ENCODE data around the gene CGB7.
"Not testable (repeated sequence)": the region's sequence is repeated elsewhere in the genome, so short reads cannot be mapped to it uniquely, and the experiment has no call there.

DNA sequence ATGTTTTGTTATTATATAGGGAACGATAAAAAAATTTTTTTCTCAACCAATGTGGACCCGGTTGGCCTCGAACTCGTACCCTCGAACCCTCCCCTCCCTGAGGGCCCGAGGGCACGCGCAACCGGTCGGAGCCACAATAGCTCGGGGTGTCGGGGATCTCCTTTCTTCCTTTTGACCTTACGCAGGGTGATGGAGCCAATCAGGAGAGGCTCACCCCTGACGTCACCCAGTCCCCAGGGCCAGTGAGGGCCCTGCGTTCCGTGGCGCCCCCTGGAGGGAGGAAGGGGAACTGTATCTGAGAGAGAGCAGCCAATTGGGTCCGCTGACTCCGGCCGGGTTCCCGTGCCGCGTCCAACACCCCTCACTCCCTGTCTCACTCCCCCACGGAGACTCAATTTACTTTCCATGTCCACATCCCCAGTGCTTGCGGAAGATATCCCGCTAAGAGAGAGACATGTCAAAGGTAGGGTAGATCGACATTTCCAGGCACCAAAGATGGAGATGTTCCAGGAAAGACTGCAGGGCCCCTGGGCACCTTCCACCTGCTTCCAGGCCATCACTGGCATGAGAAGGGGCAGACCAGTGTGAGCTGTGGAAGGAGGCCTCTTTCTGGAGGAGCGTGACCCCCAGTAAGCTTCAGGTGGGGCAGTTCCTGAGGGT is 25.8 kb downstream of the CGB7 start, which contains the start of gene CGB2:
- TF ChIP-seq, protein P1, sequence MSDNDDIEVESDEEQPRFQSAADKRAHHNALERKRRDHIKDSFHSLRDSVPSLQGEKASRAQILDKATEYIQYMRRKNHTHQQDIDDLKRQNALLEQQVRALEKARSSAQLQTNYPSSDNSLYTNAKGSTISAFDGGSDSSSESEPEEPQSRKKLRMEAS (CRISPR knock-in tag; IDR thresholded peaks at IDR 0.05), result peak; percentile 34; the same call in 1 of the 2 replicates
- TF ChIP-seq PRPF4 (IDR thresholded peaks at IDR 0.05; ENCODE audit: insufficient read depth, low read depth, low read length, poor library complexity, severe bottlenecking); ZNF146 (CRISPR knock-in tag; IDR thresholded peaks at IDR 0.05; ENCODE audit: unreplicated experiment); CEBPB (tag; IDR thresholded peaks at IDR 0.05); YY1 (IDR thresholded peaks at IDR 0.05; ENCODE audit: borderline replicate concordance in 1 of 3, control insufficient read depth in 1 of 3, extremely low read depth in 1 of 3, insufficient read depth in 3 of 3, insufficient read length in 1 of 3, insufficient replicate concordance in 2 of 3, low read depth in 1 of 3, low read length in 2 of 3); POLR2AphosphoS5 (IDR thresholded peaks at IDR 0.05; ENCODE audit: control insufficient read depth, insufficient read depth, low read depth, low read length); ZNF282 (CRISPR knock-in tag; IDR thresholded peaks at IDR 0.05); ZFX (CRISPR knock-in tag; IDR thresholded peaks at IDR 0.05); POLR2AphosphoS2 (IDR thresholded peaks at IDR 0.05; ENCODE audit: low read length); TFAM (CRISPR knock-in tag; conservative IDR thresholded peaks at IDR 0.05); MXI1 (IDR thresholded peaks at IDR 0.05; ENCODE audit: low read depth, low read length); HNRNPL (IDR thresholded peaks at IDR 0.05; ENCODE audit: low read depth, low read length): not testable (repeated sequence)
- TF ChIP-seq, protein P2, sequence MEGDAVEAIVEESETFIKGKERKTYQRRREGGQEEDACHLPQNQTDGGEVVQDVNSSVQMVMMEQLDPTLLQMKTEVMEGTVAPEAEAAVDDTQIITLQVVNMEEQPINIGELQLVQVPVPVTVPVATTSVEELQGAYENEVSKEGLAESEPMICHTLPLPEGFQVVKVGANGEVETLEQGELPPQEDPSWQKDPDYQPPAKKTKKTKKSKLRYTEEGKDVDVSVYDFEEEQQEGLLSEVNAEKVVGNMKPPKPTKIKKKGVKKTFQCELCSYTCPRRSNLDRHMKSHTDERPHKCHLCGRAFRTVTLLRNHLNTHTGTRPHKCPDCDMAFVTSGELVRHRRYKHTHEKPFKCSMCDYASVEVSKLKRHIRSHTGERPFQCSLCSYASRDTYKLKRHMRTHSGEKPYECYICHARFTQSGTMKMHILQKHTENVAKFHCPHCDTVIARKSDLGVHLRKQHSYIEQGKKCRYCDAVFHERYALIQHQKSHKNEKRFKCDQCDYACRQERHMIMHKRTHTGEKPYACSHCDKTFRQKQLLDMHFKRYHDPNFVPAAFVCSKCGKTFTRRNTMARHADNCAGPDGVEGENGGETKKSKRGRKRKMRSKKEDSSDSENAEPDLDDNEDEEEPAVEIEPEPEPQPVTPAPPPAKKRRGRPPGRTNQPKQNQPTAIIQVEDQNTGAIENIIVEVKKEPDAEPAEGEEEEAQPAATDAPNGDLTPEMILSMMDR (IDR thresholded peaks at IDR 0.05 in 2 of 3, conservative IDR thresholded peaks at IDR 0.05 in 1 of 3; ENCODE audit: insufficient read depth in 2 of 3, low read depth in 1 of 3, low read length in 3 of 3), result peak; percentile 56 to 84 (median 67)
- peak; percentile 57 to 83 for TF ChIP-seq KDM1A (IDR thresholded peaks at IDR 0.05)
